ENCODE data around the gene HLA-G.
"Not testable (repeated sequence)": the region's sequence is repeated elsewhere in the genome, so short reads cannot be mapped to it uniquely, and the experiment has no call there.

Gene HLA-G

DNA sequence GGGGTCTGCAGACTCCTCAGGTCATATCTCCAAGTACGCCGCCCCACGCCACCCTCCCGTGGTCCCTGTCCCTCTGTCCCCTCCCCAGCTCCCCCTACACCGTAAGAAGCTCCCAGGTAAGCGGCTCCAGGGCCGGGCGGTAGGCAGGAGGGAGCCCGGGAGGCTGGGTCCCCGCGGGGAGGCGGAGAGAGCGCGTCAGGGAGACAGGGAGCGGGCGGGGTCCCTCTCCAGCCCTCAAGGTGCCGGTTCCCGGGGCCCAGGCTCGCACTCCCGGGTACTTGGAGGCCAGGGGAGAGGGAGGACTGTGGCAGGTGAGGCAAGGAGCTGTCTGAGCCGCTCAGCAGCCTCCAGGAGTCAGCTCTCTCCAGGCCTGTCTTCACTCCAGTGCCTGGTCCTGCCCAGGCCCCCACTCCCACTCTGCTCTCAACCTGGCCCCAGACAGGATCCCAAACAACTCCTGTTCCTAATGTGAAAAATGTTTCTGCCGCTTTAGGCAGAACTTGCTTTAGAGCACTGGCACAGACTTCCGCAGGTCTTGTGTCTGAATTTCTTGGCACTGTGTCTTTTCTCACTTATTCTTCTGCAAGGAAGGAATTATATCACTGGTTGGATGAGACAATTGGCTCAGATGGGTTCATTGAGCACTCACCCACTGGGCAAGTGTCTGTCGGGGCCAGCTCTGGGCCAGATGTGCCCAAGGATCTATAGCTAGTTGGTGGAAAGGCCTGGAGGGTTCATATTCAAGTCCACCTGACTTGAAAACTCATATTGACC is 36.6 kb downstream of the HLA-G start:
- TF ChIP-seq ZNF274 (IDR thresholded peaks at IDR 0.05; ENCODE audit: low read depth, low read length) (no peak), SUZ12 (IDR thresholded peaks at IDR 0.05; ENCODE audit: extremely low read depth, insufficient read depth, insufficient read length) (no peak), YY1 (IDR thresholded peaks at IDR 0.05; ENCODE audit: insufficient read depth, insufficient read length) (no peak)
- Histone ChIP-seq H3K27me3 (ENCODE audit: insufficient read depth, insufficient read length) (peaks cover 6% of the 10 kb centered on the region), H3K36me3 (ENCODE audit: insufficient read depth, insufficient read length, low read length) (no peaks in the 10 kb centered on the region), H3K9me3 (ENCODE audit: insufficient read depth, low read length) (no peaks in the 10 kb centered on the region), H3K4me1 (ENCODE audit: insufficient read depth, insufficient read length) (no peaks in the 10 kb centered on the region), H3K4me3 (ENCODE audit: insufficient read length, low read depth) (no peak overlapping the region), H3K9ac (ENCODE audit: insufficient read length, low read depth) (no peak overlapping the region)
- no peak for DNase-seq (ENCODE audit: low read depth, low spot score)

GRCh38 chr6:29865631-29866030 is 38.0 kb downstream of the HLA-G start:
- no peaks in the 10 kb centered on the region for H3K4me1 ChIP-seq (ENCODE audit: insufficient read depth, insufficient read length)
- no peaks in the 10 kb centered on the region for H3K9me3 ChIP-seq (ENCODE audit: insufficient read depth, low read length)
- H3K36me3 ChIP-seq (ENCODE audit: insufficient read depth, insufficient read length, low read length) = no peaks in the 10 kb centered on the region
- no peak overlapping the region for H3K9ac ChIP-seq (ENCODE audit: insufficient read length, low read depth)
- no peak overlapping the region for H3K4me3 ChIP-seq (ENCODE audit: insufficient read length, low read depth)
- DNase-seq (ENCODE audit: low read depth, low spot score) = no peak
- no peak for TF ChIP-seq SUZ12 (IDR thresholded peaks at IDR 0.05; ENCODE audit: extremely low read depth, insufficient read depth, insufficient read length)
- TF ChIP-seq YY1 (IDR thresholded peaks at IDR 0.05; ENCODE audit: insufficient read depth, insufficient read length) = no peak
- no peak for TF ChIP-seq ZNF274 (IDR thresholded peaks at IDR 0.05; ENCODE audit: low read depth, low read length)
- H3K27me3 ChIP-seq (ENCODE audit: insufficient read depth, insufficient read length) = peaks cover 6% of the 10 kb centered on the region

GRCh38 chr6:29870104-29870503 is 42.5 kb downstream of the HLA-G start:
- H3K9me3 ChIP-seq (ENCODE audit: insufficient read depth, low read length) = no peaks in the 10 kb centered on the region
- TF ChIP-seq ZNF274 (IDR thresholded peaks at IDR 0.05; ENCODE audit: low read depth, low read length) = no peak
- TF ChIP-seq SUZ12 (IDR thresholded peaks at IDR 0.05; ENCODE audit: extremely low read depth, insufficient read depth, insufficient read length) = no peak
- no peak for TF ChIP-seq YY1 (IDR thresholded peaks at IDR 0.05; ENCODE audit: insufficient read depth, insufficient read length)
- H3K4me1 ChIP-seq (ENCODE audit: insufficient read depth, insufficient read length) = no peaks in the 10 kb centered on the region
- H3K4me3 ChIP-seq (ENCODE audit: insufficient read length, low read depth) = no peak overlapping the region
- no peaks in the 10 kb centered on the region for H3K36me3 ChIP-seq (ENCODE audit: insufficient read depth, insufficient read length, low read length)
- H3K27me3 ChIP-seq (ENCODE audit: insufficient read depth, insufficient read length) = peaks cover 6% of the 10 kb centered on the region
- H3K9ac ChIP-seq (ENCODE audit: insufficient read length, low read depth) = no peak overlapping the region
- DNase-seq (ENCODE audit: low read depth, low spot score) = no peak

- H3K27me3 ChIP-seq (ENCODE audit: insufficient read depth, insufficient read length) = no peaks in the 10 kb centered on the region
- no peak for DNase-seq (ENCODE audit: low read depth, low spot score)
- no peak for TF ChIP-seq SUZ12 (IDR thresholded peaks at IDR 0.05; ENCODE audit: extremely low read depth, insufficient read depth, insufficient read length)
- no peak for TF ChIP-seq ZNF274 (IDR thresholded peaks at IDR 0.05; ENCODE audit: low read depth, low read length)
- TF ChIP-seq YY1 (IDR thresholded peaks at IDR 0.05; ENCODE audit: insufficient read depth, insufficient read length) = no peak
- H3K4me1 ChIP-seq (ENCODE audit: insufficient read depth, insufficient read length) = no peaks in the 10 kb centered on the region
- H3K4me3 ChIP-seq (ENCODE audit: insufficient read length, low read depth) = no peak overlapping the region
- H3K9me3 ChIP-seq (ENCODE audit: insufficient read depth, low read length) = no peaks in the 10 kb centered on the region
- no peaks in the 10 kb centered on the region for H3K36me3 ChIP-seq (ENCODE audit: insufficient read depth, insufficient read length, low read length)
- no peak overlapping the region for H3K9ac ChIP-seq (ENCODE audit: insufficient read length, low read depth)
Measured at GRCh38 chr6:29872791-29873190, 45.2 kb downstream of the HLA-G start.

- no peak overlapping the region for H3K4me3 ChIP-seq (ENCODE audit: insufficient read length, low read depth)
- H3K27me3 ChIP-seq (ENCODE audit: insufficient read depth, insufficient read length) = no peaks in the 10 kb centered on the region
- no peak overlapping the region for H3K9ac ChIP-seq (ENCODE audit: insufficient read length, low read depth)
- DNase-seq (ENCODE audit: low read depth, low spot score) = no peak
- H3K36me3 ChIP-seq (ENCODE audit: insufficient read depth, insufficient read length, low read length) = no peaks in the 10 kb centered on the region
- H3K9me3 ChIP-seq (ENCODE audit: insufficient read depth, low read length) = no peaks in the 10 kb centered on the region
- H3K4me1 ChIP-seq (ENCODE audit: insufficient read depth, insufficient read length) = no peaks in the 10 kb centered on the region
- TF ChIP-seq ZNF274 (IDR thresholded peaks at IDR 0.05; ENCODE audit: low read depth, low read length) = no peak
- no peak for TF ChIP-seq SUZ12 (IDR thresholded peaks at IDR 0.05; ENCODE audit: extremely low read depth, insufficient read depth, insufficient read length)
- TF ChIP-seq YY1 (IDR thresholded peaks at IDR 0.05; ENCODE audit: insufficient read depth, insufficient read length) = no peak
Measured at GRCh38 chr6:29875257-29875656, 47.6 kb downstream of the HLA-G start.

GRCh38 chr6:29875734-29876133 is 48.1 kb downstream of the HLA-G start:
- not testable (repeated sequence) for DNase-seq (ENCODE audit: low read depth, low spot score); H3K4me3 ChIP-seq (ENCODE audit: insufficient read length, low read depth); H3K4me1 ChIP-seq (ENCODE audit: insufficient read depth, insufficient read length); H3K27me3 ChIP-seq (ENCODE audit: insufficient read depth, insufficient read length); H3K9ac ChIP-seq (ENCODE audit: insufficient read length, low read depth); H3K36me3 ChIP-seq (ENCODE audit: insufficient read depth, insufficient read length, low read length); H3K9me3 ChIP-seq (ENCODE audit: insufficient read depth, low read length)

Data from NT2/D1 (cell line).